GM12878 (cell line): Measurements from ENCODE around the gene TEX264. TPM values are rescaled to one million over a fixed set of nuclear protein-coding genes. Genes with fewer than 3 reads are reported as not detected.

ENCODE experiments used
- E4F1 ChIP-seq: fragments of 450-650 bp; IDR thresholded peaks from 2 replicates; pipeline ENCODE4 v1.6.1; 2018; ENCODE audit warnings: borderline replicate concordance, mild to moderate bottlenecking; ENCODE audit not compliant: partially characterized antibody
- IKZF2 ChIP-seq, 2 experiments: fragments of 450-650 bp; IDR thresholded peaks; 2 replicates each; pipeline ENCODE4 v1.6.1; 2017; ENCODE audit warnings: mild to moderate bottlenecking in 2 of 2, moderate library complexity in 2 of 2
- KAT2A ChIP-seq: conservative IDR thresholded peaks from 2 replicates; pipeline ENCODE4 v1.6.1; 2011; ENCODE audit warnings: low read depth, low read length; ENCODE audit not compliant: control insufficient read depth
- MLLT1 ChIP-seq: fragments of 450-650 bp; IDR thresholded peaks from 2 replicates; pipeline ENCODE4 v1.6.1; 2016; ENCODE audit warnings: mild to moderate bottlenecking
- POLR2AphosphoS5 ChIP-seq: IDR thresholded peaks from 2 replicates; pipeline ENCODE4 v1.6.1; 2011; ENCODE audit warnings: mild to moderate bottlenecking, low read length, inconsistent platforms
- RAD21 ChIP-seq: IDR thresholded peaks from 2 replicates; pipeline ENCODE4 v1.6.1; 2011; ENCODE audit warnings: mild to moderate bottlenecking, low read depth, low read length, moderate library complexity; ENCODE audit not compliant: insufficient read depth
- RB1 ChIP-seq: fragments of 450-650 bp; formaldehyde crosslinking; IDR thresholded peaks from 2 replicates; pipeline ENCODE4 v1.6.1; 2017; ENCODE audit warnings: mild to moderate bottlenecking, borderline replicate concordance
- RFX5 ChIP-seq: IDR thresholded peaks from 2 replicates; pipeline ENCODE4 v1.6.1; 2011; ENCODE audit warnings: low read depth, low read length, improper control_type of control experiment
- SMAD1 ChIP-seq: fragments of 450-650 bp; IDR thresholded peaks from 2 replicates; pipeline ENCODE4 v1.6.1; 2018; ENCODE audit warnings: mild to moderate bottlenecking, low read depth; ENCODE audit not compliant: partially characterized antibody
- SREBF1 ChIP-seq: IDR thresholded peaks from 2 replicates; pipeline ENCODE4 v1.6.1; 2012; ENCODE audit warnings: mild to moderate bottlenecking, low read length
- TCF12 ChIP-seq: IDR thresholded peaks from 2 replicates; pipeline ENCODE4 v1.6.1; 2011; ENCODE audit warnings: low read depth, mild to moderate bottlenecking, low read length
- YBX1 ChIP-seq: fragments of 450-650 bp; IDR thresholded peaks from 2 replicates; pipeline ENCODE4 v1.6.1; 2016; ENCODE audit warnings: antibody characterized with exemption
- ZBTB33 ChIP-seq: fragments of 450-650 bp; IDR thresholded peaks from 2 replicates; pipeline ENCODE4 v1.6.1; 2017; ENCODE audit warnings: mild to moderate bottlenecking
- ZNF592 ChIP-seq: fragments of 450-650 bp; IDR thresholded peaks from 2 replicates; pipeline ENCODE4 v1.6.1; 2017; ENCODE audit warnings: mild to moderate bottlenecking, moderate library complexity
- ZNF622 ChIP-seq: fragments of 450-650 bp; IDR thresholded peaks from 2 replicates; pipeline ENCODE4 v1.6.1; 2017; ENCODE audit warnings: mild to moderate bottlenecking, inconsistent platforms
- ZSCAN29 ChIP-seq: fragments of 450-650 bp; IDR thresholded peaks from 2 replicates; pipeline ENCODE4 v1.6.1; 2017; ENCODE audit warnings: mild to moderate bottlenecking, moderate library complexity
- polyA plus RNA-seq, 11 experiments: library from polyadenylated mRNA; depleted of rRNA in 4 of 11; unstranded in 6 of 11; stranded (reverse) in 5 of 11; fragments of >200 nt; fragmentation: Nextera tagmentation in 4 of 11; fragmentation: Illumina TruSeq in 1 of 11; extraction: Ambion mirVana in 4 of 11; extraction: Trizol in 1 of 11; gene quantifications; 1 replicate in 1 of 11; 2 replicates in 10 of 11; pipeline versions ENCODE4 v1.2.1 to v1.2.3, GENCODE V29; 2011 to 2016; ENCODE audit warnings: inconsistent platforms in 2 of 11, missing spikeins in 2 of 11, low read depth in 1 of 11
- total RNA-seq, 4 experiments: library from RNA; depleted of rRNA in 3 of 4; stranded (reverse); fragments of >200 nt in 3 of 4; fragmentation: Illumina TruSeq in 1 of 4; extraction: Trizol in 1 of 4; gene quantifications; 2 replicates each; pipeline versions ENCODE4 v1.2.1 to v1.2.3, GENCODE V29; 2013 to 2021

The TEX264 gene
- total and polyA plus RNA-seq, 10 of the 15 experiments (the other 5 are each of a cell fraction or from before 2014, with no cell fraction given), result 3.6 to 63.0 (median 52.4) TPM

- no peak for TF ChIP-seq ZBTB33
- TF ChIP-seq RFX5, result no peak
- TF ChIP-seq SMAD1, result no peak
- TF ChIP-seq TCF12, result no peak
- 0 out of 2 replicates have a peak, but pooled peaks have one; percentile 46 for TF ChIP-seq ZNF592
- no peak for TF ChIP-seq ZSCAN29
- TF ChIP-seq IKZF2 (IDR thresholded peaks at IDR 0.05), result 0 out of 4 replicates have a peak, but pooled peaks of 1 of the 2 experiments have one; percentile 12
- TF ChIP-seq SREBF1, result no peak
- TF ChIP-seq MLLT1, result no peak
- TF ChIP-seq RAD21, result peak; percentile 32; the same call in 1 of the 2 replicates
- TF ChIP-seq ZNF622, result no peak
- TF ChIP-seq E4F1, result no peak
- TF ChIP-seq YBX1, result no peak
- no peak for TF ChIP-seq POLR2AphosphoS5
- peak; percentile 37; the same call in 1 of the 2 replicates for TF ChIP-seq RB1
- no peak for TF ChIP-seq KAT2A
These were observed 47.7 kb downstream of the TEX264 start (continued) for GRCh38 chr3:51718547-51719409.
